Head of caudate nucleus (tissue), 42 donors: Measurements from ENCODE around the gene COP1.
A peak's percentile ranks its signal among the peaks of the same experiment; 100 is the strongest.
"Not testable (repeated sequence)": the region's sequence is repeated elsewhere in the genome, so short reads cannot be mapped to it uniquely, and the experiment has no call there.

ENCODE experiments used
- DNase-seq, 42 donors: peaks; one replicate each; pipeline versions ENCODE4 v3.0.0 to v3.0.0-alpha.2; 2020 to 2021; ENCODE audit warnings: mixed read lengths in 7 of 42
- intact Hi-C: fragments of 100-400 bp; cut with DNase I; formaldehyde crosslinking; loops from one replicate; pipeline ENCODE4 v1.15.0; 2022

The COP1 gene

DNA sequence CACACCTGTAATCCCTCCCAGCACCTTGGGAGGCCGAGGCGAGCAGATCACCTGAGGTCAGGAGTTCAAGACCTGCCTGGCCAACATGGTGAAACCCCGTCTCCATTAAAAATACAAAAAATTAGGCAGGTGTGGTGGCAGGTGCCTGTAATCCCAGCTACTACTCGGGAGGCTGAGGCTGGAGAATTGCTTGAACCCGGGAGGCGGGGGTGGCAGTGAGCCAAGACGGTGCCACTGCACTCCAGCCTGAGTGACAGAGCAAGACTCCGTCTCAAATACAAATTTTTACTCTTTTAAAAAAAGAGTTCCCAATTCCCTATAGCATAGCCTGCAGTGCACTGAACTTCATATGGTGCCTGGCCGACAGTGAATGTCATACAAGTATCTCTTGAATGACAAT, 2.4 kb downstream of the COP1 start:
- intact Hi-C loops: not testable (repeated sequence)
- peak in 6 of 42 donors; percentile 6 to 32 (median 16) for DNase-seq

DNA sequence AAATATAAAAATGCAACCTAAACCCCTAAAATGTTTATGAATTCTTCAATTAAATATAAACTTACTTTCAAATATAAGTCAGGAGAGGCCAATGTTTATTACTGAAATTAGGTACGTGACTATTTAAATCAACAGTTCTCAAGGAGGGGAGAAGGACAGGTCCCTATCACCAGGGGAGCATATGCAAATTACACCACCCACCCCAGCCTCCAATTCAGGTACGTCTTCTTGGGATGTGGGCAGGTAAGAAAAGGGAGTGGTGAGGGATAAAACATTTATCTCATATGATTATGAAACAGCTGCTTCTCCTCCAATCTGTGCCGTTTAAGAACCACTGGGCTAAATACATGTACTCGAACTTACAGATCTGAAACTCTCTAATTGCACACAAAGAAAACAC, 3.4 kb downstream of the COP1 start:
- peak in 6 of 42 donors; percentile 3 to 56 (median 15) for DNase-seq
- intact Hi-C loops: no loop called here

DNA sequence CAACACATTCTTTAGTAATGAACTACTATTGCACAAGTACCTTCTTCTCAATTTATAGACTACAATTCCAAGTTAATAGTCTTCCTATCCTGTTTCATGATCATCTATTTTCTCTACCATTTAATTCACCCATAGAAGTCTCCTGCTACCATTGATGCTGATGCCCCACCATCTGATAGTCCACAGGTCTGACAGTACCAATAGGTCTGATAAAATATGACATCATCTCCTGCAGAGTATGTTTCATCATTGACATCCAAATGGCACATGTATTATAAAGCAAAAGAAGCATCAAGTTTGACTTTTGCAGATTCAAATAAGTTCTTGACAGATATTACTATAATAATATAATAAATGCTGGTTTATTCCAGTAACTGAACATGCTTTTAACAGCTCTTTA, 5.5 kb downstream of the COP1 start:
- intact Hi-C loops: no loop called here
- no peak for DNase-seq

DNA sequence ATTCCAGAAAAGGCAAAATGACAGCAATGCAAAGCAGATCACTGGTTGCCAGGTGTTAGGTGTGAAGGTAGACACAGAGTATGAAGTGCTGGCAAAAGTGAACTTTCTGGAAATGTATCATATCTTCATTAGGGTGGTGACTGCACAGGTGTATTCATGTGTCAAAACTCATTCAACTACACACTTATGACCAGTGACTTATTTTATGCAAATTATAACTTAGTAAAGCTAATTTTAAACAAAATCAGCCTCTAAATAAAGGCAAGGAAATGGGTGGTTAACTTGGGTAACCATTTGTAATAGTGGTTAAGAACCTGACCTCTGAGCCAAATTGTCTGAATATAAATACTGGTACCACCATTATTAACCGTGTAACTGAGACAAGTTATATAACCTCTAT, 7.4 kb downstream of the COP1 start:
- DNase-seq: no peak
- intact Hi-C loops: no loop called here

DNA sequence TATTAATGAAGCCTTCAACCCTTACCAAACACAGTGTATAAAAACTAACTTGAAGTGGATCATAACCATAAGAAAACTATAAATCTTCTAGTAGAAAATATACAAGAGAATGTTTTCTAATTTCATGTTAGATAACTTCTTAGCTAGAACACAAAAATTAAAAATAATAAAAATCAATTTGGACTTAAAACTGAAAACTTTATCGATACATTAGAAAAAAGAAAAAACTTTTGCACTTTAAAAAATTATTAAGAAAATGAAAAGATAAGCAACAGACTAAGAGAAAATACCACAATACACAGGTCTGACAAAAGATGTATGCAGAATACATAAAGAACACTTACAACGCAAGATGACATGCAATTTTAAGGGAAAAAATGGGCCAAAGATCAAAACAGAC, 8.7 kb downstream of the COP1 start:
- intact Hi-C loops: no loop called here
- no peak for DNase-seq

DNA sequence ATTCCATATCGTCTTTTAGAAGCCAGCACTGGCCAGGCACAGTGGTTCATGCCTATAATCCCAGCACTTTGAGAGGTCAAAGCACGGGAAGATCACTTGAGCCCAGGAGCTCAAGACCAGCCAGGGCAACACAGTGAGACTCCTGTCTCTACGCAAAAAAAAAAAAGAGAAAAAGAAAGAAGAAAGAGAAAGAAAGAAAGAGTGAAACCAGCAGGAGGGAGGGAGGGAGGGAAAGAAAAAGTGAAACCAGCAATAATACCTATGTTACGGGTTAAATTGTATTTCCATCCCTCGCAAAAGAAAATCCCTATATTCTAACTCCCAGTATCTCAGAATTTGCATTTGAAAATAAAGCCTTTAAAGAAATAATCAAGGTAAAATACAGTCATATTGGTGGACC, 10.4 kb downstream of the COP1 start:
- intact Hi-C loops: no loop called here
- DNase-seq: no peak

DNA sequence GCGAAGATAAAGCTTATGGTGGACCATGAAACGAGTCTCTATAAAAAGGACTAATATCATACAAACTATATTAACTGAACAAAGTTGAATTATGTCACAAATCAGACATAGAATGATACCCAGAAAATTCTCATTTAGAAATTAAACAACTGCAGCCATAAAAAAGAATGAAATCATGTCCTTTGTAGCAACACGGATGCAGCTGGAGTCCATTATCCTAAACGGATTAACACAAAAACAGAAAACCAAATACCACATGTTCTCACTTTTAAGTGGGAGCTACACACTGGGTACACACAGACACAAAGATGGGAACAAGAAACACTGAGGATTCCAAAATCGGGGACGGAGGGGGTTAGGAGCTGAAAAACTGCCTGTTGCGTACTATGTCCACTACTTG, 11.5 kb downstream of the COP1 start:
- intact Hi-C loops: no loop called here

DNA sequence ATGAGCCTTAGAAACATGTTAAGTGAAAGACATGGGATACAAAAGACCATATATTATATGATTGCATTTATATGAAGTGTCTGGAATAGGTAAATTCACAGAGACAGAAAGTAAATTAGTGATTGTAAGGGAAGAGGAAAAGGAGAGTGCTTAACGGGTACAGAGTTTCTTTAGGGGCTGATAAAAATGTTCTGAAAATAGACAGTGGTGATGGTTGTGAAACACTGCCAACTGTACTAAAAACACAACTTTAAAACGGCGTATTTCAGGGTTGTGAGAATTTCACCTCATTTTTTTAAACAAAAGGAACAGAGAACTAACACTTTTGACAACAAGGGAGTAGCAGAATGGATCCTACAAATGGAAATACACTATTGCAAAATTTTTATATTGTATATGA, 13.4 kb downstream of the COP1 start:
- no peak for DNase-seq
- intact Hi-C loops: no loop called here

More for the DNA sequence above, 11.5 kb downstream of the COP1 start:
- DNase-seq: no peak

DNA sequence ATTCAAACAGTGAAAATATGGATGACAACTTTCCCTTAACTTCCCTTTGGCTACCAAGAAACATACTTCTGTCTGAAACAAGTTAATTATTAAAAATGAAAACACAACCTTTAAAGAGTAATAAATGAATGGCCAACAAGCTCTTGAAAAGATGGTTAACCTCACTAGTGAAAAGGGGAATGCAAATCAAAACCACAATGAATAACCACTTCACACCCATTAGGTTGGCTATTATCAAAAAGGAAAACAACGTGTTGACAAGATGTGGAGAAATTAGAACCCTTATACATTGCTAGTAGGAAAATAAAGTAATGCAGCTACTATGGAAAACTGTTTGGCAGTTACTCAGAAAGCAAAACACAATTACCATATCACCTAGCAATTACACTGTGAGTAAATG, 14.1 kb downstream of the COP1 start:
- DNase-seq: no peak
- intact Hi-C loops: no loop called here

DNA sequence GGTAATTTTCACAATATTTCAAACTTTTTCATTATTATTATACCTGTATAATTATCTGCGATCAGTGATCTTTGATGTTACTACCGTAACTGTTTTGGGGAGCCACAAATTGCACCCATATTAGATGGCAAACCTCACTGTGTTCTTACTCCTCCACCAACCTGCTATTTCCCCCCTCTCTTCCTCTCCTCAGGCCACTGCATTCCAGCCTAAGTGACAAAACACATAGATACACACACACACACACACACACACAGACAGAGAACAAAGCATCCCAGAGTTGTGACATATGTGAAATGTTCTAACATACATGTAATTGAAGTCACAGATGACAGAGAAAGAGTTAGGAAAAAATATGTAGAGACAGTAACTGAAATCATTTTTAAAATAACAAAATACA, 18.5 kb downstream of the COP1 start:
- intact Hi-C loops: no loop called here
- DNase-seq: no peak

DNA sequence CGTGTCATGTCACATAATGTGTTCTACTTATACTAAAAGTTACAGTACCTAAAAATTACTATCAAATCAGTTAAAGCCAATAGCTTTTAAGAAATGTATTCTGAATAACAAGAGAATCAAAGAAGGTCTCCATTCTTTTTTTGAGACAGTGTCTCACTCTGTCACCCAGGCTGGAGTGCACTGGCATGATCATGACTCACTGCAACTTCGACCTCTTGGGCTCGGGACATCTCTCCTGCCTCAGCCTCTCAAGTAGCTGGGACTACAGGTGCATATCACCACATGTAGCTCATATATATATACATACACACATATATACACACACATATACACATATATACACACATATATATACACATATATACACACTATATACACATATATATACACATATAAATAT, 20.1 kb downstream of the COP1 start:
- intact Hi-C loops: no loop called here
- no peak for DNase-seq

DNA sequence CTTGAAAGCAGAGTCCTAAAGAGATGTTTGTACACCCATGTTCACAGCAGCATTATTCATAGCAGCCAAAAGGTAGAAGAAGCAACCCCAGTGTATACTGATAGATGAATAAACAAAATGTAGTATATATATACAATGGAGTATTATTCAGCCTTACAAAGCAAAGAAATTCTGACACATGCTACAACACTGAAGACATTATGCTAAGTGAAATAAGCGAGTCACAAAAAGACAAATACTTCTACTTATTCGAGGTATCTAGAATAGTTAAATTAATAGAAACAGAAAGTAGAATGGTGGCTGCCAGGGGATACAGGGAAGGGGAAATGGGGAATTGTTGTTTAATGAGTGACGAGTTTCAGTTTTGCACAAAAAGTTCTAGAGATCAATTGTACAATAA, 23.5 kb downstream of the COP1 start:
- intact Hi-C loops: no loop called here
- no peak for DNase-seq

DNA sequence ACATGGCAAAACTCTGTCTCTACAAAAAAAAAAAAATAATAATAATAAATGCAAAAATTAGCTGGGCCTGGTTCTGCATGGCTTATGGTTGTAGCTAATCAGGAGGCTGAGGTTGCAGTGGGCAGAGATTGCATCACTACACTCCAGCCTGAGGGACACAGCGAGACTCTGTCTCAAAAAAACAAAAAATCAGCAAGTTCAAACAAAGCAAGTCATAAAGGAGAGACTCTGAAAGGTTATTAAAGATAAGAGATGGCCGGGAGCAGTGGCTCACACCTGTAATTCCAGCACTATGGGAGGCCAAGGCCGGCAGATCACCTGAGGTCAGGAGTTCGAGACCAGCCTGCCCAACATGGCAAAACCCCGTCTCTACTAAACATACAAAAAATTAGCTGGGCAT, 28.8 kb downstream of the COP1 start:
- no peak for DNase-seq
- intact Hi-C loops: no loop called here

DNA sequence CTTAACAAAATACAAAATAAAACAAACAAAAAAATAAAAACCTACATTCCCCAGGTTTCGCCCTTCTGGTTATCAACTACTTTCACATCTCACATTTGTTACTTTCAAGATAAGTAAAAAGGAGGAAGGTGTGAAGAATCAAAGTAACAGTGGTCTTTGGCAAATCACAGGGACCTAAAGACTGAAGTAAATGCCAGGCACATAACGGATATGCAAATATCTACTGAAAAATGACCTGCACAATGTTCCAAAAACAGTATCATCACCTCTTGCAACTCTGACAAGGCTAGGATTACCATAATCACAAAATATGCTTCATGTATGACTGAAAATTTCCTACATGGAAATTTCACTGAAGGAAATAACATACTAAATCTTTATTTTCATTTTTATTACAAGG, 29.3 kb downstream of the COP1 start:
- no peak for DNase-seq
- intact Hi-C loops: no loop called here

DNA sequence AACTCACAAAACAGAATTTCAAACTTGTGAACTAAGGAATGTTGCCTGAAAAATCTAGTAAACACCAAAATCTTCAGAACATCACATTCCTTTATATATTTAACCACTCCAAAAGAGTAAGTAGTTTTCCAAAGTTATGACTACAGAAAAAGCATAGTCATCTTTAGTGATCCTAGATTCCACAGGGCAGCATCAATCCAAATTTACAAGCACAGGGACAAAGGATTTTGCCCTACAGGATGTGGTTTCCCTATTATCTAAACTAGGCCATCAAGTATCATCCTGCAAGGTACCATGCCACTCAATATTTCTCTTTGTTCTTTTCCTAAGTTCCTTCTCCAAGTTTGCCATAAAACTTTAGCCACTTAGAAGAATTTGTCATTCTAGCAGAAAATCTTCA, 33.0 kb downstream of the COP1 start:
- no peak for DNase-seq
- intact Hi-C loops: no loop called here

DNA sequence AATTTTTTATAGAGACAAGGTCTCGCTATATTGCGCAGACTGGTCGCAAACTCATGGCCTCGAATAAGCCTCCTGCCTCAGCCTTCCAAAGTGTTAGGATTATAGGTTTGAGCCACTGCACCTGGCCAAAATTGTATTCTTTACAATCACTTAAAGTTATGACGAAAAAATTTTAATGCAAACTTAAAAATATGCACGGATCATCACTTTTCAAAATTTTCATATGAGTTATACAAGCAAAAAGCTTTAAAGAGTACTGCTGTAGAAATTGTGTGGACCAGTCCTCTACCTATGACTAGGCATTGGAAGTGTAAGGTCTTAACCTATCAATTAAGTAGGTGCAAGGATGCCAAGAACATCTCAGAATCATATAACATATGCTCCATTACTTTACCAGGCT, 34.9 kb downstream of the COP1 start:
- intact Hi-C loops: no loop called here
- DNase-seq: no peak

DNA sequence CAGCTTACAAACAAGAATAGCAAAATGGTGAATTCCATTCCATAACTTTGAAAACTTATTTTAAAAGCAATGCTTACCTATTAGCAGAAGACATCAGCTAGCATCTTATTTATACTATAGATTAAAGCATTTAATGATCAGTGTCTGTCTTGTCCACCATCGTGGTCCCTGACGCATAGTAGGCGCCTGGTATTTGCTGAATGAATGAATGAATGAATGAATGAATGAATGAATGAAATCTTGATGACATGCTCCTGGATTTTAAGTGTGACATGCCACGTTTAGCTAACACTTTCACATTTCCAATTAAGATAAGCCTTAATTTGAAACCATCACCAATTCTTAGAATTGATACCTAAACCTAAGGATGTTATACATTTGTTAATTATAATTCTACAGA, 39.9 kb downstream of the COP1 start:
- intact Hi-C loops: no loop called here

DNA sequence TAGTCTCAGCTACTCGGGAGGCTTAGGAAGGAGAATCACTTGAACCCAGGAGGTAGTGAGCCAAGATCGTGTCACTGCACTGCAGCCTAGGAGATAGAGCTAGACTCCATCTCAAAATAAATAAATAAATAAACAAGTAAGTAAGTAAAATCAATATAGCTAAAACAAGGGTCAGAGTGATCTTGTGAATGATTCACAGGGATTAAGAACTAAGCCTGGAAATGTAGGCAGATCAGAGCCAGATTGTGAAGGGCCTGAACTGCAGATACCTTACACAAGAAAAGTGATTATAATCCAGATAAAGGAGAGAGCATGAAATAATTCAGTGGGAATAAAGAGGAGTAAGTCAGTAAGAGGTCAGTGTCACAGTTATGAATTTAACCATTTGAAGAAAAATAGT, 41.5 kb downstream of the COP1 start:
- intact Hi-C loops: no loop called here
- DNase-seq: no peak

More for the DNA sequence above, 39.9 kb downstream of the COP1 start:
- DNase-seq: no peak

DNA sequence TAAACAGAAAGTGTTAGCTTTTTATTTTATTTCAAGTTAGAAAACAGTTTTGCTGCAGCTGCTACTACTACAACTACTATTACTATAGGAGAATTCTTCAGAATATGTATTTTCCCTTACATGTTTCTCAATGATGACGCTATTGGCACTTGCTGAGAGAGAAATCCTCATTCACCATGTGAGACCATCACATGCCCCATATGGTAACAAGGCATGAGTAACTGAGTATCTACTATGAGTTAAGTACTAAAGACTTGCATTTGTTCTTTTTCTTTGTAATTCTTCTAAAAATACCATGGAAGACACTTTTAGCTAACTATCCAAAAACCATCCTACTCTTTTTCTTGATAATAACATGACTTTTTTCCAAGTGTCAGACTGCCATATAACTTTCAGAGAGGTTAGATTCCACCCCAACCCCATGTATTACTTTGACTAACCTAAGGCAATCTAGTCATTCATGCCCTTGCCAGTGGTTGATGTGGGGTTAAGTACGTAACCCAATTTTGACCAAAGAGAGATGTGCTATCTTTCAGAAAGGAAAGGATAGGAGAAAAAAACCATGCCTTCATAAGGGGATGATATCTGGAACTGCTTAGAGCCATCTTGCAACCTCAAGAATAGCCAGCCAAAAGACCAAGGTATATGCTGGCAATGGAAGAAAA, 42.9 kb downstream of the COP1 start:
- DNase-seq: no peak
- intact Hi-C loops: no loop called here

DNA sequence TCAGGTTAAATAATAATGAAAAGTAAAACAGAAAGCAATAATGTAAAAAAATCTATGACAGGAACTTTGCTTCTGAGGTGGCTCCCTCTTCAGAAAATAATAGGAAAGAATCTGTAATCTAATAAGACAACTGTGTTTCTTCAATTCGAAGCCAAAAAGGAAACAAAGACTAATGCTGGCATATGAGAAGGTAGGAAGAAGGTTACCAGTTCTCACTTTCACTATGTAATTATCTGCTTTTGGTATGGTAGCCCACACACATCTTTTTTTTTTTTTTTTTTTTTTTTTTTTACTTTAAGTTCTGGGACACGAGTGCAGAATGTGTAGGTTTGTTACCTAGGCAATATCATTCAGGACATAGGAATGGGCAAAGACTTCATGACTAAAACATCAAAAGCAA, 47.1 kb downstream of the COP1 start:
- DNase-seq: peak in 1 of 42 donors; percentile 5
- intact Hi-C loops: no loop called here

DNA sequence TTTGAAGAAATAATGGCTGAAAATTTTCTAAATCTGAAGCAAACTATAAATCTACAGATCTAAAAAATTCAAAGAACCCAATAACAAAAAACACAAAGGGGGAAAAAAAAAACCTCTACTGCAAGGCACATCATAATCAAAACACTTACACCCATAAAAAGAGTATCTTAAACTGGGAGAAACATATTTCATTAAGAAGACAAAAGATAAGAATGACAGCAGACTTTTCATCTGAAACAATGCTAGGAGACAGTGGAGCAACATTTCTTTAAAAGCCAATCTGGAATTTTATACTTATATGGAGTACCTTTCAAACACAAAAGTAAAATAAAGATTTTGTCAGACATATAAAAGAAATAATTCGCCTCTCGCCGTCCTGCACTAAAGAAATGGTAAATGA, 49.1 kb downstream of the COP1 start:
- intact Hi-C loops: no loop called here
- DNase-seq: no peak
